Islet precursor cell (in vitro differentiated cells): ENCODE results near the gene ZNRF2.
"Not testable (repeated sequence)": the region's sequence is repeated elsewhere in the genome, so short reads cannot be mapped to it uniquely, and the experiment has no call there.

Experiments used
- DNase-seq: peaks from one replicate; pipeline ENCODE4 v3.0.0-alpha.2; 2018

The ZNRF2 gene

GRCh38 chr7:30263090-30263710 is 21.2 kb upstream of the ZNRF2 start:
- no peak for DNase-seq

GRCh38 chr7:30264052-30264451 is 20.3 kb upstream of the ZNRF2 start:
- DNase-seq: no peak

GRCh38 chr7:30265189-30265588 is 19.2 kb upstream of the ZNRF2 start:
- not testable (repeated sequence) for DNase-seq

- no peak for DNase-seq
Measured at GRCh38 chr7:30266686-30267085, 17.7 kb upstream of the ZNRF2 start.

- DNase-seq: no peak
Measured at GRCh38 chr7:30268586-30268985, 15.8 kb upstream of the ZNRF2 start.

GRCh38 chr7:30269490-30269889 is 14.9 kb upstream of the ZNRF2 start:
- DNase-seq: no peak

GRCh38 chr7:30270921-30271320 is 13.5 kb upstream of the ZNRF2 start:
- no peak for DNase-seq

GRCh38 chr7:30272126-30272525 is 12.3 kb upstream of the ZNRF2 start:
- DNase-seq: no peak

GRCh38 chr7:30273552-30273951 is 10.8 kb upstream of the ZNRF2 start:
- DNase-seq: no peak

GRCh38 chr7:30274641-30275040 is 9.8 kb upstream of the ZNRF2 start:
- no peak for DNase-seq

GRCh38 chr7:30276203-30276900 is 8.0 kb upstream of the ZNRF2 start:
- peak; percentile 73 for DNase-seq

GRCh38 chr7:30278376-30278775 is 6.0 kb upstream of the ZNRF2 start:
- no peak for DNase-seq

GRCh38 chr7:30278849-30279652 is 5.3 kb upstream of the ZNRF2 start:
- DNase-seq: no peak

GRCh38 chr7:30279653-30279904 is 4.8 kb upstream of the ZNRF2 start:
- DNase-seq: no peak

- no peak for DNase-seq
Measured at GRCh38 chr7:30280631-30281030, 3.8 kb upstream of the ZNRF2 start.

- DNase-seq: no peak
Measured at GRCh38 chr7:30281263-30281662, 3.1 kb upstream of the ZNRF2 start.

- DNase-seq: no peak
Measured at GRCh38 chr7:30281791-30282190, 2.6 kb upstream of the ZNRF2 start.

- DNase-seq: no peak
Measured at GRCh38 chr7:30282735-30283134, 1.7 kb upstream of the ZNRF2 start.

GRCh38 chr7:30285067-30285535 is 704 bp downstream of the ZNRF2 start:
- DNase-seq: no peak

- peak; percentile 68 for DNase-seq
Measured at GRCh38 chr7:30285536-30286284, 1.3 kb downstream of the ZNRF2 start.

- DNase-seq: no peak
Measured at GRCh38 chr7:30286749-30287148, 2.4 kb downstream of the ZNRF2 start.

- not testable (repeated sequence) for DNase-seq
Measured at GRCh38 chr7:30287625-30288024, 3.2 kb downstream of the ZNRF2 start.

GRCh38 chr7:30289634-30290033 is 5.2 kb downstream of the ZNRF2 start:
- DNase-seq: not testable (repeated sequence)
